GM18498 (cell line): ENCODE data around the gene SOCS7.

Source experiments
- ATAC-seq: cut with Tn5 transposase; IDR thresholded peaks from one replicate; pipeline ENCODE4 v1.9.1; 2021; ENCODE audit warnings: mild to moderate bottlenecking, moderate library complexity; ENCODE audit not compliant: unreplicated experiment

SOCS7 gene

DNA sequence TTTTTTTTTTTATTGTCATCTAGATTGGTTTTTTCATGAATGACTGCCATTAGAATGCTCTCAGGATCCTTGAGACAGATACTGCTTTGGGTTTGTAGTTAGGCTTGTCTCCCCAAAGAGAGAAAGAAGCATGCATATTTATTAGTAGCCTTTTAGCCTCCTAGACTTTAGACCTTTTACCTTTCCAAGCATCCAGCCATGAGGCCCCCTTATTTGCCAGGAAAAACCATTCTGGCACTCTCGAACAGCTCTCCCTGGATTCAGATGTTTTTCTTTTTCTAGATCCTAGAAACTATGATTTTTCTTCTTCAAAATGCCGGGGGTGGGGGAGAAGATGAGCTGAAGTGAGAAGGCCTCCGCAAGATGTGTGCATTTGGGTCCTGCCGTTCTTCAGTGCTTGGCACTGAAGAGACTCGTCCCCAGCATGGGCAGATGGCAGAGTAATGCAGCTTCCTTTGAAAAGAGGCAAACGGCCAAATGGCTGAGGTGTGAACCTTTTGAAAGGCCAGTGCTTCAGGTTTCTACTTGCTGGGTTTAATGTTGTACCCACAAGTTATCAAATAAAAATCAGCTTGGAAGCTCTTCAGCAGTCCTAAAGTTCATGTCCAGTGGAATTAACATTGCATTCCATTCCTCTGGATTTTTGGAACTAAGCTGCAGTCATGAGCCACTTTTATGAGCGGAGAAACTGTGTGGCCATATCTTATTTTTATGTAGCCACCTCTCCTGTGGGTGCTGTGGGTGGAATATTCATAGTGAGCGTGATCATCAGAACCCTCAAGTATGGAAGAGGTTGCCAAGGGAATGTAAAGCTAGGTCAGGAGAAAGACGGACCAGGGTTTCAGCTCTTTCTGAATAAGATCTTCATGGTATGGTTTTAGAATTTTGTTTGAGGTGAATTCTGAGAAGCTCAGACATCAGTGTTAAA, 7.2 kb downstream of the SOCS7 start:
- ATAC-seq, result no peak

- ATAC-seq, result no peak
Measured at GRCh38 chr17:38361694-38362465, 10.2 kb downstream of the SOCS7 start.

DNA sequence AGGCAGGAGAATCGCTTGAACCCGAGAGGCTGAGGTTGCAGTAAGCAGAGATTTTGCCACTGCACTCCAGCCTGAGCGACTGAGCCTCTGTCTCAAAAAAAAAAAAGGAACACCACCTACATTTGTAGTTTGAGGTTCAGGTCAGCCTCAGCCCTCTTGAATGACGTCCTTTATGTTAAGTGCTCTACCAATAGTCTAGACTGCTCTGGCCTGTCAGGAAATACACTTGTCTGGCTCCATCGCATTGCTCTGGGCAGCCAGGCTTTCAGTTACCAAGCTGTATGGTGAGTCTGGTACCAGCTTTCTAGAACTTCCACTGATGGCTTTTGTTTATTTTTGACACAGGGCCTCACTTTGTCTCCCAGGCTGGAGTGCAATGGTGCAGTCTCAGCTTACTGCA, 11.4 kb downstream of the SOCS7 start:
- no peak for ATAC-seq

DNA sequence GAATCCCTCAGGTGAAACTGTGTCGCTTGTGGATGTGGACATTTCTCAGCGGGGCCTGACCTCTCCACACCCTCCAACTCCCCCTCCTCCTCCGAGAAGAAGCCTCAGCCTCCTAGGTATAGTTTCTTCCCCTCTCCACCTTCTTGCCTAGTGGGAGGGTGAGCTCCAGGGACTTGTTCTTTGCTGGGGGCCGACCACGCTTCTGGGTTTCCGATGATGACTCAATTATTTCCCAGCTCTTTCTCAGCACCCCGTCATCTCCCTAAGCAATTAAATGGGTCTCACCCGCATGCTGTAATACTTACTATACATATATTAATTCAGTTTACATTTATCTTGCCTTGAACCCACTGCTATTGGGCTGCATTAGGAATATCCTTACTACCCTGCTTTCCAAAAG, 13.1 kb downstream of the SOCS7 start:
- no peak for ATAC-seq

DNA sequence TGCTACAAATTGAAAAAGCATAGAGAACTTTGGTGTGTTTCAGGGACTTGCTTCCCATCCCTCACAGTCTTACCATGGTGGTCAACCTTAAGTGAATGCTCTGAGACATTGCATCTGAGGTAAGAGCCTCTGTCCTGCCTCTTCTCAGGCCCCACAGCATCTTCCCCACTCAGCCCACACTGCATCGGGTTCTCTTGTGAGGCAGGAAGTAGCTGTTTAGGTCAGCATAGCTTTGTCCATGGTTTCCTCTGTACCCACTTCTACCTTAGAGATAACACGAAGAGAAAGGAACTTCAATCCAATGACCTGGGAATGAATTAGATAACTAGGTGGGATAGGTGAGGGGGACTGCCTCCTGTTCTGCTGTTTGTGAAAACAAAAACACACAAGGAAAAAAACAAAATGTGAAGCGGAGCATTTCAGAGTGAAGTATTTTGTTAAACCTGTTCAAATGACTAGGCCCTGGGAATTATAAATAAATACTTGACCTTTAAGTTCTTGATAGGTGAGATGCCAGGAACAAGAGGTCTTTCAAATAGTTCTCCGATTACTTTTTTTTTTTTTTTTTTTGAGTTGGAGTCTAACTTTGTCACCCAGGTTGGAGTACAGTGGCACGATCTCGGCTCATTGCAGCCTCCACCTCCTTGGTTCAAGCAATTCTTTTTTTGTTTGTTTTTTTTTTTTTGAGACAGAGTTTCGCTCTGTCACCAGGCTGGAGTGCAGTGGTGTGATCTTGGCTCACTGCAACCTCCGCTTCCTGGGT, 17.7 kb downstream of the SOCS7 start:
- ATAC-seq, result no peak

DNA sequence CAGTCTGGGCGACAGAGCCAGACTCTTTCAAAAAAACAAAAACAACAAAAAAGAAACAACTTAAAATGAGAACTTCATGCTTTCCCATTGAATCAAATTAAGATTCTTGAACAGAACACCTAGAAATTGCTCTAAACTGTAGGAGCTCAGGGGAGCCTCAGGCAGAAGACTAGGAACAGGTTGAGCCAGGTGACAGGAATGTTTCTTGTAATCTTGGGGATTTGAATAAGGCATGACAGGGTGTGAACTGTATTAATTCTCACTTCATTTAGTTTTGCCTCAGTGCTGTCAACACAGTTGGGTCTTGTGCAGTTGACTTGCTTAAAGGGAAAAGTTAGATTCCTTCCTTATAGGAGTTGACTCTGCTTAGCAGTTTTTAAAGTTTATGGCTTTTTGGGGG, 27.8 kb downstream of the SOCS7 start:
- ATAC-seq, result no peak

DNA sequence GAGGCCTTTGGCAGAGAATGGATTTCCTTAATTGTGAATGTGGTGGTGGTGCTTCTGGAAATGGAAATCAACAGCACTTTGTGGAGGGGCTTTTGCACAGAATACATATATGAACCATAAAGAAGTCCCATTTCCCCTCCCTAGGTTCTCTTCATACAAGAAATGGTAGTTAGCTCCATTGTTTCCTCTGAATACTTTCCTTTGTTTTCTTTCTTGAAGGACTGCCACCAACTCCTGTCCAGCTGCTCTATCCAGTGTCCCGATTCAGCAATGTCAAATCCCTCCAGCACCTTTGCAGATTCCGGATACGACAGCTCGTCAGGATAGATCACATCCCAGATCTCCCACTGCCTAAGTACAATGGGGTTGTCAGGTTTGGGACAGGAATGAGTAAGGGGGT, 43.4 kb downstream of the SOCS7 start:
- ATAC-seq, result no peak

DNA sequence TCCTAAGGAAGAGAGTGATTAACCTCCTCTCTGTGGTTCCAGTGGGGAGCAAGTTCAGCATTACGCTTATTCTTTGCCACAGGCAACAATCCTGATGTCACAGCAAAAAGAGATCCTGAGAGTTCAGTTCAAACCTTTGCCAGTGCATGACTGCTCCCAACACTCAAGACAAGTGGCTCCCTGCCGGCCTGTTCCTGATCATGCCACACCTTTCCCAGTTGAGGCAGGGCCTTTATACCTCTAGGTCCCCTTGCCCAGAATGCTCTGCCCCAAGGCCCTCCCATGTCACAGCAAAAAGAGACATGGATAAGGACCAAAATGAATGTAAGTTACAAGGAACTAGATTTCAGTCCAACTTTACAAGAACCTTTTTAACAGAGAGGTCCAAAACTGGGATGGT, 45.6 kb downstream of the SOCS7 start:
- ATAC-seq, result no peak

- ATAC-seq, result no peak
Measured at GRCh38 chr17:38400286-38400685, 48.6 kb downstream of the SOCS7 start.

- no peak for ATAC-seq
Measured at GRCh38 chr17:38401459-38401858, 49.8 kb downstream of the SOCS7 start.

DNA sequence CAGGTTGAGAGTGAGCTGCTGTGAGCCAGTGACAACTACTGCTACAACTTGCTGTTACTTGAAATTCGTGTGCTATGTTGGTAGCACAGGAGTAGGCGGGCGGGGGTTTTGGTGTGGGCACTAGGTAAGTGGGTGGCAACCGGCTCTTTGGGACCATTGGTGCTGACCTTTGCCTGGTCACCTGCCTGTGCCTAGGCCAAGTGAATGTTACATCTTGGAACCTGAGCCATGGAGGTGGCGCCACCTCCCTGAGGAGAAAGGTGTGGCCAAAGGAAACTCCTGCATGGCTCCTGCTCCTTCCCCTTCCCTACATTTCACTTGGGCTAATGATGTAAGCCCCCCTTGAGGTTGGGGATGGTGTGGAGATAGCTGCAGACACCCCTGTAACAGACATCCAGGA, 51.3 kb downstream of the SOCS7 start:
- no peak for ATAC-seq

DNA sequence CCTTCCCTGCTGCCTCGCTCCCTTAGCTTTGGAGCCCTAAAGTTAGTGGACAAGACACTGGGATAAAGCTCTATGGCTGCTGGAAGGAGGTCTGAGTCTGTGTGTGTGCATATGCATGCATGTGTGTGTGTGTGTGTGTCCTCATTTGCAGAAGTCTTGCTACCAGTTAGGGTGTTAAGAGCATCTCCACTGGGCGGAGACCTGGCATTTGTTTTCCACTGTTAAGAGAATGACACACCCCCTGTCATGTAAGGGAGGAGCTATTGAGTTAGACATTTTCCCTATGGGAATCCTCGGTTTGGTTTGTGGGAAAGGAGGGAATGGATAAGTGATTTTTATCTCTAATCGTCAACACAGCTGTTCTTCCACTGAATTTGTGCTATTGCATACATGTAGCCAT, 51.8 kb downstream of the SOCS7 start:
- no peak for ATAC-seq

DNA sequence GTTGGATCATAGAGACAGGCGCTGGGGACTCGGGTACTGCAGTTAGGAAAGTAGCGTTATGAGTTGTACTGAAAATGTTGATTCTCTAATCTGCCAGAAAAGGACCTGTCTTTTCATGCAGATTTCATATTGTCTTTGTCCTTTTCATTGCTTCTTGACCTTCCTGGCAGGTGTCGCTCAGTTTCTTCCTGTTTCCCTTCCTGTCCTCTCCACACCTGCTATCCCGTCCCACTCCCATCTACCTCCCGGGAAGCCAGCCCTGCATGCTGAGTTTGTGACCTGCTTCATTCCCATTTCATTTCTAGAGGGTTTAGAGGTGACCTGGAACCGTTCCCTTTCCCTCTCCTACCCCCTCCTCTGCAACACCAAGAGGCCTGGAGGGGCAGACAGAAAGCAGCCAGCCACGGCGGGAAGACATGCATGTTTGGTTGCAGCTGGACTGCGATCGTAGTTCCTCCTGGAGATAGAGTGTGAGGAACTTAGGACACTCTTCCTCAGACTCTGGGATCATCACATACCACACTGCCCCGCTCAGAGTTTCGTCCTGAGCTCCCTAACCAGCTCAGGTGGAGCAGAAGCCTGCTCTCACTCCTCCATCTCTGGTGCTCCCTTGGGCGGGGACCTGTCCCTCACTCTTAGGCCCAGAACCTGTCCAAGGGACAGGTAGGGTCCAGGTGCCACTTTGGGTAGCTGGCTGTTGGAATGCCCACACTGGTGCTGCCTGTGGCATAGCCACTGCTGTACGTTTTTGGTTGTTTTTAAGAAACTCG, 52.7 kb downstream of the SOCS7 start:
- ATAC-seq, result no peak

GRCh38 chr17:38405654-38406053, 54.0 kb downstream of the SOCS7 start:
- ATAC-seq, result no peak

- no peak for ATAC-seq
Measured at GRCh38 chr17:38410201-38410600, 58.6 kb downstream of the SOCS7 start.

DNA sequence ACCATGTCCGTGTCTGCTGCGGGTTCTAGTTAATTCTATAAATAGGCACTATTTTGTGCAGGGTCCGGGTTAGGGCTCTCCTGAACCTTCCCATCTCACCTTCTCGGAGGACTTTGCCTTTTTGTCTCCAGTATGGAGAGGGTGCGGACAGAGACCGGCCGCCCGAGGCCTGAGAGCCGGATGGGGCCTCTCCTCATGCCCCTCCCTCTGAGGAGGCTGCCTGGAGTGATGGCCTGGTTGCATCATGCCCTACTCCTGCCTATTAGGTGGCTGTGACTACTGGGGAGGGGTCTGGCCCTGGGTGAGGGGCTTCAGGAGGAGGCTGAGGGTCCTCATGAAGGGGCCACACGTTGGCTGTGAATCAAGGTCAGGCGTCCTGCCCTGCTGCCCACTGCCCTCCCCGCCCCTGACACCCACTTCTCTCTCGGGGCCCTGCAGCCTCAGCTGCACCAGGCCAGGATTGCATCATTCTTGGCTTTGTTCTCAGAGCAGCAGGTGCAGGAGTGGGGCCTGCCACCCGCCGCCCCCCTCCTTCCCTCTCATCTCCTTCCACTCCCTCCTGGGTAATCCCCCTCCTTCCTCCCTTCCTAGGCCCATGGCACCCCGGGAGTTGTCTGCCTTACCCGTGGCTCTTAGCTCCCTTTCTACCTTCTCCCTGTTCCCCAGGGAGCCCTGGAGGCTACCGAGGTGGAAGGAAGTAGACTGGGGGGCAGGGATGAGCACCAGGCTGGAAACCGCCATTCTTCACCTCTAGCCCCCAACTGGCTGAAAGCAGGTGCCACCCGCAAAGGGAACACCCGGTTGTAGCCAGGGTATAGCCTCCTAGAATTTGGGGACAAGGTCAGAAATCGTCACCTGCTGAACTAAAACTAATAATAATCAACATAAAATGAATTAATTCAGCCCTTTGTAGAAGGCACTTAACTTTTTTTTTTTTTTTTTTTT, 63.9 kb downstream of the SOCS7 start:
- ATAC-seq, result no peak

DNA sequence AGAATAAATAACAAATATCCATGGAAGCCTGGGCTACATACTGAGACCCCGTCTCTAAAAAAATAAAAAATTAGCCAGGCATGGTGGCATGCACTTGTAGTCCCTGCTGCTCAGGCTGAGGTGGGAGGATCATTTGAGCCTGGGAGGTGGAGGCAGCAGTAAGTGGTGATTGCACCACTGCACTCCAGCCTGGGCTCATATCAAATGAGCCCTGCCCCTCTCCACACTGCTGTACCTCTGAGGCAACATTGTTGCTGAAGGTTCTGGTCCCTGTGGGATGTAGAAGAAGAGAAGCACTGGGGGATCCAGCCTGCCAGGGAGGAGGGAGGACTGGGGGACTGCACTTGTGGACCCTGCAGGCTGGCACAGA, 65.2 kb downstream of the SOCS7 start:
- ATAC-seq, result no peak

DNA sequence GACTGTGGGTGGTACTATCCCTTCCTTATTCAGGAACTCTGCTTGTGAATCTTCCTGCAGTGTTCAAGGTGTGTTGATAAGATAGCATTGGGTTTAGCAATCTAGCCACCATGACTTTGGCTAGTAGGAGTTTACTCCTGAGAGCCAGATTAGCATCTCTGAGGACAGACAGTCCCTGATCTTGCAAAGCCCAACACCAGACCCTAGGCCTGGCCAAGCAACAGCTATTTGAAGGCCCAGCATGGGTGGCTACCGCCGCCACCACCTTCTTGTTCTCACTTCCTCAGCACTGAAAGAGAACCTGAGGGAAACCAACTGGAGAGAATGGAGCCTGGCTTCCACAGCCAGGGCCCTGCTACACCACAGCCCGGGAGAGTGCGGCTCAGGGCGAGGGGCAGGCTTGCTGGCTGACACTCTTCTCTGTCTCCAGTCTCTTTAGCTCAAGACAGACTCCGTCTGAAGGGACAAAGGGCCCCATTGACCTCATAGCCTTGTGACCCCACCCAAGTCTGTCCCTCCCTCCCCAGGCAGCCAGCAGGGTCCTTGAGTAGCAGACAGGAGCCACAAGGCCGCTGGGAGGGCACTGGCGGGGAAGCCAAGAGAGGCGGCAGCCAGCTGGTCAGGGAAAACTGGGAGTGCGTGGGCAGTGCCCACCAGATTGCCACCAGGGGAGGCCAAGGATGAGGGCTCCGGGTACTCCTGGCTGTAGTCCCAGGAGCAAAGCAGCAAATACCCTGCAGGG, 65.7 kb downstream of the SOCS7 start:
- ATAC-seq, result no peak
